ENCODE measurements around the gene SNX25.
"Not testable (repeated sequence)": the region's sequence is repeated elsewhere in the genome, so short reads cannot be mapped to it uniquely, and the experiment has no call there.

The SNX25 gene

DNA sequence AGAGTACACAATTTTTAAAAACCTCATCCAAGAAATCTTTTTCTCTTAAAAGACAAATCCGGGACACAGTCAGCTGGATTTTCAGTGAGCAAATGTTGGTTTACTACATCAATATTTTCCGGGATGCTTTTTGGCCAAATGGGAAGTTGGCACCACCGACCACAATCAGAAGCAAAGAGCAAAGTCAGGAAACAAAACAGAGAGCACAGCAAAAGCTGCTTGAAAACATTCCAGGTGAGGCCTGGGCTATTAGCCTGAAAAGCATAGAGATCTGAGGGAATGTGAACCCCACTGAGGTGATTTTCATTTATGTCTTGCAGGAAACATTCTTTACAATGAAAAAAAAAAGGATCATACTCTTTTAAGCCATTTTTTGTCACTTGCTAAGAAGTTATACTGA lies 152.5 kb downstream of the SNX25 start:
- H3K4me3 ChIP-seq (ENCODE audit: low read depth in 1 of 2, low read length in 1 of 2): no peak overlapping the region
- TF ChIP-seq CTCF (IDR thresholded peaks at IDR 0.05): no peak
- no peak overlapping the region for H3K27ac ChIP-seq
- peaks cover 20% of the 10 kb centered on the region for H3K27me3 ChIP-seq
- H3K36me3 ChIP-seq: no peaks in the 10 kb centered on the region
- H3K4me1 ChIP-seq (ENCODE audit: control insufficient read depth in 1 of 2, insufficient read depth in 1 of 2, low read depth in 1 of 2, low read length in 1 of 2): no peaks in the 10 kb centered on the region
- H3K9me3 ChIP-seq: no peaks in the 10 kb centered on the region

- H3K36me3 ChIP-seq; H3K4me3 ChIP-seq (ENCODE audit: low read depth in 1 of 2, low read length in 1 of 2); H3K27ac ChIP-seq; H3K9me3 ChIP-seq; H3K4me1 ChIP-seq (ENCODE audit: control insufficient read depth in 1 of 2, insufficient read depth in 1 of 2, low read depth in 1 of 2, low read length in 1 of 2): not testable (repeated sequence)
- H3K27me3 ChIP-seq: peaks cover 22% of the 10 kb centered on the region
These were observed 153.2 kb downstream of the SNX25 start for GRCh38 chr4:185362570-185362969.

- peaks cover 22% of the 10 kb centered on the region for H3K27me3 ChIP-seq
- no peak for TF ChIP-seq CTCF (IDR thresholded peaks at IDR 0.05)
- H3K4me1 ChIP-seq (ENCODE audit: control insufficient read depth in 1 of 2, insufficient read depth in 1 of 2, low read depth in 1 of 2, low read length in 1 of 2): no peaks in the 10 kb centered on the region
- H3K27ac ChIP-seq: no peak overlapping the region
- H3K36me3 ChIP-seq: no peaks in the 10 kb centered on the region
- no peaks in the 10 kb centered on the region for H3K9me3 ChIP-seq
- no peak overlapping the region for H3K4me3 ChIP-seq (ENCODE audit: low read depth in 1 of 2, low read length in 1 of 2)
These were observed 153.9 kb downstream of the SNX25 start for GRCh38 chr4:185363251-185363650.

GRCh38 chr4:185364886-185365285 lies 155.5 kb downstream of the SNX25 start:
- peaks cover 22% of the 10 kb centered on the region for H3K27me3 ChIP-seq
- TF ChIP-seq CTCF (IDR thresholded peaks at IDR 0.05): no peak
- H3K4me1 ChIP-seq (ENCODE audit: control insufficient read depth in 1 of 2, insufficient read depth in 1 of 2, low read depth in 1 of 2, low read length in 1 of 2): no peaks in the 10 kb centered on the region
- no peak overlapping the region for H3K27ac ChIP-seq
- H3K9me3 ChIP-seq: no peaks in the 10 kb centered on the region
- H3K4me3 ChIP-seq (ENCODE audit: low read depth in 1 of 2, low read length in 1 of 2): no peak overlapping the region
- H3K36me3 ChIP-seq: no peaks in the 10 kb centered on the region

GRCh38 chr4:185369731-185370130 lies 160.3 kb downstream of the SNX25 start:
- Histone ChIP-seq H3K27me3 (peaks cover 46% of the 10 kb centered on the region), H3K9me3 (no peaks in the 10 kb centered on the region), H3K4me1 (ENCODE audit: control insufficient read depth in 1 of 2, insufficient read depth in 1 of 2, low read depth in 1 of 2, low read length in 1 of 2) (no peaks in the 10 kb centered on the region), H3K27ac (no peak overlapping the region), H3K4me3 (ENCODE audit: low read depth in 1 of 2, low read length in 1 of 2) (no peak overlapping the region), H3K36me3 (no peaks in the 10 kb centered on the region)
- TF ChIP-seq CTCF (IDR thresholded peaks at IDR 0.05): no peak

GRCh38 chr4:185370268-185370949 lies 161.0 kb downstream of the SNX25 start:
- Histone ChIP-seq H3K4me3 (ENCODE audit: low read depth in 1 of 2, low read length in 1 of 2) (no peak overlapping the region), H3K4me1 (ENCODE audit: control insufficient read depth in 1 of 2, insufficient read depth in 1 of 2, low read depth in 1 of 2, low read length in 1 of 2) (no peaks in the 10 kb centered on the region), H3K36me3 (no peaks in the 10 kb centered on the region), H3K9me3 (no peaks in the 10 kb centered on the region), H3K27me3 (peaks cover 50% of the 10 kb centered on the region), H3K27ac (no peak overlapping the region)
- no peak for TF ChIP-seq CTCF (IDR thresholded peaks at IDR 0.05)

Data from neutrophil (primary cell).